HuH-7.5 (cell line): Measurements from ENCODE around the gene MEN1.

Experiments used
- DNase-seq: peaks from one replicate; pipeline ENCODE4 v3.0.0; 2011; ENCODE audit warnings: low spot score

Gene MEN1

GRCh38 chr11:64801561-64802369 is 8.6 kb downstream of the MEN1 start:
- DNase-seq, result no peak

GRCh38 chr11:64801158-64801464 is 9.2 kb downstream of the MEN1 start:
- DNase-seq, result no peak

GRCh38 chr11:64800303-64801157 is 9.8 kb downstream of the MEN1 start:
- no peak for DNase-seq

GRCh38 chr11:64799623-64800302 is 10.6 kb downstream of the MEN1 start:
- no peak for DNase-seq

GRCh38 chr11:64799256-64799622 is 11.1 kb downstream of the MEN1 start:
- DNase-seq, result no peak

- DNase-seq, result no peak
Observed at GRCh38 chr11:64796757-64797541, 13.4 kb downstream of the MEN1 start.

GRCh38 chr11:64796047-64796756 is 14.1 kb downstream of the MEN1 start:
- no peak for DNase-seq

GRCh38 chr11:64794526-64794925 is 15.8 kb downstream of the MEN1 start:
- DNase-seq, result no peak

- DNase-seq, result no peak
Observed at GRCh38 chr11:64793271-64794160, 16.8 kb downstream of the MEN1 start.

- no peak for DNase-seq
Observed at GRCh38 chr11:64792482-64792881, 17.9 kb downstream of the MEN1 start.

GRCh38 chr11:64791781-64792291 is 18.5 kb downstream of the MEN1 start:
- DNase-seq, result no peak

- DNase-seq, result no peak
Observed at GRCh38 chr11:64790205-64791095, 19.9 kb downstream of the MEN1 start.

GRCh38 chr11:64789331-64790204 is 20.8 kb downstream of the MEN1 start:
- no peak for DNase-seq

- DNase-seq, result no peak
Observed at GRCh38 chr11:64788321-64789215, 21.8 kb downstream of the MEN1 start.

GRCh38 chr11:64787526-64788320 is 22.6 kb downstream of the MEN1 start:
- DNase-seq, result peak; percentile 85

- DNase-seq, result no peak
Observed at GRCh38 chr11:64786308-64786707, 24.0 kb downstream of the MEN1 start.
